ENCODE results near the gene CDK15. TPM values are rescaled to one million over a fixed set of nuclear protein-coding genes. Genes with fewer than 3 reads are reported as not detected.

The CDK15 gene
- total RNA-seq, 1 donor, result 3.5 TPM

DNA sequence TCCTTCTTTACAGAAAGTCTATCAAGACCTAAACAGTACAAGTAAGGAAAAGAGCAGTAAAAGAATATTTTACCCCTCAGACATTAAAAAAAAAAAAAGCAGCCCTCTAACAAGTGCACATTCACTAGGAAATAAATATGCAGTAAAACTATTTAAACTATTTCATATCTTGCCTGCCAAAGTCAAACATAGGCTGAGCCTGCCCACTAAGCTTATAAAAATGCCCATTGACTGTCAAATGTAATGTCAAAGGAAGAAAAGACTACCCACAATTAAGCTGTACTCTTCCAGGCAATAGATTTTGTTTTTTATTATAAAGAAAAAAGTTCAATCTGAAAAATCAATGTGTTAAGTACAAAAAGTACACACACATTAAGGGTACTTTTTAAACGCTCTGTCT is 37.4 kb upstream of the CDK15 start:
- DNase-seq (ENCODE audit: low read depth), result peak; percentile 6

DNA sequence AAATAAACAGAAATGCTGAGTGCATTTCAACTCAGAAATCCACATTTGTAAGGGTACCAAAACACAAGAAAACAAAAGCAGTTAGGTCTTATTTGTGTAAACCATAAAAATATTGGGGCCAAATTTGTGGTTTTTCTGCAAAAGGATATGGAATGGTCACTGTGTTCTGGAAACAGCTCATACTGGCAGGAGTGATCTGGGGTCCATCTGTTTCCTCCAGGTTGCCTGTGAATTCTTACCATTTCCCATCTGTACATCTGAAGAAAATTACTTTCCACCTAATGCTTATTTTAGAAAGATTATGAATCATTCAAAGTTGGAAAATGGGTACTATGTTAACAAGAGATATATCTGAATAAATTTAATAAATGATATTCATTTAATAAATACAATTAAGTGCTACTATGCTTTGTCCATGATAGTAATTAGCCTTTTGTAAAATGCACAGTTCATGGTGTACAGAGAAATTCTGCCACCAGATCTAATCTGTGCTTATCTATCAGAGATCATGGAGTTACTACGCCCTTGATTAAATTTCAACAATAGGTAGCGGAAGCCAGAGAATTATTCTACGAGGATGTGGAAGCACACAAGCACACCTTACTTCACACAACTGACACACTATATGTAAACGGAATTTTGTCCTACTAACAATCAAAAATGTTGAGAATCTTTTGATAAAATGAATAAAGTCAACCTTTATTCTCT is 36.5 kb upstream of the CDK15 start:
- TF ChIP-seq, protein P1, sequence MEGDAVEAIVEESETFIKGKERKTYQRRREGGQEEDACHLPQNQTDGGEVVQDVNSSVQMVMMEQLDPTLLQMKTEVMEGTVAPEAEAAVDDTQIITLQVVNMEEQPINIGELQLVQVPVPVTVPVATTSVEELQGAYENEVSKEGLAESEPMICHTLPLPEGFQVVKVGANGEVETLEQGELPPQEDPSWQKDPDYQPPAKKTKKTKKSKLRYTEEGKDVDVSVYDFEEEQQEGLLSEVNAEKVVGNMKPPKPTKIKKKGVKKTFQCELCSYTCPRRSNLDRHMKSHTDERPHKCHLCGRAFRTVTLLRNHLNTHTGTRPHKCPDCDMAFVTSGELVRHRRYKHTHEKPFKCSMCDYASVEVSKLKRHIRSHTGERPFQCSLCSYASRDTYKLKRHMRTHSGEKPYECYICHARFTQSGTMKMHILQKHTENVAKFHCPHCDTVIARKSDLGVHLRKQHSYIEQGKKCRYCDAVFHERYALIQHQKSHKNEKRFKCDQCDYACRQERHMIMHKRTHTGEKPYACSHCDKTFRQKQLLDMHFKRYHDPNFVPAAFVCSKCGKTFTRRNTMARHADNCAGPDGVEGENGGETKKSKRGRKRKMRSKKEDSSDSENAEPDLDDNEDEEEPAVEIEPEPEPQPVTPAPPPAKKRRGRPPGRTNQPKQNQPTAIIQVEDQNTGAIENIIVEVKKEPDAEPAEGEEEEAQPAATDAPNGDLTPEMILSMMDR (IDR thresholded peaks at IDR 0.05; ENCODE audit: insufficient read depth, low read depth, low read length), result no peak
- no peak overlapping the region for H3K4me3 ChIP-seq (ENCODE audit: low read depth, low read length)
- DNase-seq (ENCODE audit: low read depth), result no peak

More for the DNA sequence above, 37.4 kb upstream of the CDK15 start:
- H3K4me3 ChIP-seq (ENCODE audit: low read depth, low read length), result no peak overlapping the region
- TF ChIP-seq, protein P1 (IDR thresholded peaks at IDR 0.05; ENCODE audit: insufficient read depth, low read depth, low read length), result no peak

DNA sequence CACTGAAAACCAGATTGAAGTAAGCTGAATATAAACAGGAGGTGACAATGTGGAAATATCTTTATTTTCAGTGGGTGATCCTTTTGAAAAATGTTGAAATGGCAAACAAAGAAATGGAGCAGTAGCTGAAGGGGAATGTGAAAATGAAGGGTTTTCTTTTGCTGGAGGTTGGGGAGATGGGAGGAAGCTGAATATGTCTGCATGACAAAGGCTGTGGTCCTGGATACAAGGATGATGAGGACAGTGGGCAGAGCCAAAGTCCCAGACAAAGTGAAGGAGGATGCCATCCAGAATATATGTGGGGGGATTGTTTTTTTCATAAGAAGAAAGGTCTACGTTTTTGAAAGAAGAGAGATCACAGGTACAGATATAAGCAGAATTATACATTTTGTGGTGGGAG is 32.3 kb upstream of the CDK15 start:
- TF ChIP-seq, protein P1 (IDR thresholded peaks at IDR 0.05; ENCODE audit: insufficient read depth, low read depth, low read length), result no peak
- no peak for DNase-seq (ENCODE audit: low read depth)
- no peak overlapping the region for H3K4me3 ChIP-seq (ENCODE audit: low read depth, low read length)

DNA sequence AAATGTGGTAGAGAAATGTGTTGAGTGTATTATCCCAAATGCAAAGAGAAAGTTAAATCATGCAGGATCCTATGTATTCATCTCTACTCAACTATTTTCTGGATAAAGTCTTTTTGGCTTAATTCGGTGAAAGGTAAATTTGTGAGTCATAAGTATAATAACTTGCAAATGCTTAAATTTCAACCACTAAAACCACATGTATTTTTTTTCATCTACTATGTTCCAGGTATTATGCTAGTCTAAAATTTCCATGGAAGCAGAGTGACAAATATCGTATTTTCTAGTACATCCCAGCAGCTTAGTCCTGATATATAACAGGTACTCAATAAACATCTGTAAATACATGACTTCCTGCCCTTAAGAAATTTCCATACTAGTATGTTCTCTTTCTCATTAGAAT is 31.8 kb upstream of the CDK15 start:
- DNase-seq (ENCODE audit: low read depth), result no peak
- H3K4me3 ChIP-seq (ENCODE audit: low read depth, low read length), result no peak overlapping the region
- TF ChIP-seq, protein P1 (IDR thresholded peaks at IDR 0.05; ENCODE audit: insufficient read depth, low read depth, low read length), result no peak

DNA sequence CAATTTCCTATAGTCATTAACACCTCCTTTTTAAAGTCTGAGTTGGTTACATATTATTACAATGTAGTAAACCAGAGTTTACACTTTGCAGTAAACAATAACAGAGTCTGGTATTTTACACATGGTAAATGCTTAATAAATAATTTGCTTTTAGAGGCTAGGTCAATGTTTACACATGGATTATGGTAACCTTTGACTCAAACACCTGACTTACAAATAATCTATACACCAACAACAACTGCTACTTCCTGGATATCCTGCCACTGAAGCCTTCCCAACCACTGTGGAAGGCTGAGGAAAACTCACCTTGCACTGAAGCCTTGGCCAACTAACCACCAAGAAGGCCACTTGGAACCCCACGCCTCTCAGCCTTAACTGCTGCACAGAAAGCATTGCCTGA is 31.0 kb upstream of the CDK15 start:
- no peak for DNase-seq (ENCODE audit: low read depth)
- TF ChIP-seq, protein P1 (IDR thresholded peaks at IDR 0.05; ENCODE audit: insufficient read depth, low read depth, low read length), result no peak
- H3K4me3 ChIP-seq (ENCODE audit: low read depth, low read length), result no peak overlapping the region

DNA sequence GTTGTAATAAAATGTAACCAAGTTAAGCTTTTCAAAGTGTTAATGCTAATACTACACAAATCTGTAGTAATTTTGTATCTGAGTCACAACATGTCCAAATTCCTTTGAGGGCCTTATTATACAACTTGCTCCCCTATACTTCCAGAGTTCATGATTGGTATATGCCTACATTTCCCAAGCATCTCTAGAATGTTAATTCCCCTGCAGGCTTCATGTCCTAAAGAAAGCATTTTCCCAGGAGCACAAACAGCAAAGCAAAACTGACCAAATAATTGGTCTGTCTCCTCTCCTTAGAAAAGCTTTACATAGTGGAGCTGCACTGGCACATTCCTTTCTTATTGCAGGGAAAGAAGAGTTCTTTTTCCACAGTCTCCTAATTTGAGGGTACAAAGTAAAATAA is 29.3 kb upstream of the CDK15 start:
- no peak overlapping the region for H3K4me3 ChIP-seq (ENCODE audit: low read depth, low read length)
- TF ChIP-seq, protein P1 (IDR thresholded peaks at IDR 0.05; ENCODE audit: insufficient read depth, low read depth, low read length), result no peak
- DNase-seq (ENCODE audit: low read depth), result peak; percentile 6

DNA sequence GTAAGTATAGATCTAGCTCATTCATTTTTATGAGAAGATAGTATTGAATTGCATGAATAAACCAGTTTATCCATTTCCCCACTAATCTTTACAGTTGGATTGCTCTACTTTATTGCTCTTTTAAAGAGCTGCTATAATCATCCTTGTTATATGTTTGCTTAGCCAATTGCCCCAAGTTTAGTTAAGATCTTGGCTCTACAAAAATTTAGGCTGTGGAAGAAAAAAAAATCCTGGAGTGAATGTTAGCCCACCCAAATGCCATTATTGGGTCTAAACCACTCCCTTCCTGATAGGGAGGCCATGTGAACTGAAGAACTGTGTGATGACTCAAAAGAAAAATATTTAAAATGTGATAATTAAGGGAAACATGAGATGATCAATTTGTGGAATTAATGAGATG is 28.5 kb upstream of the CDK15 start:
- no peak for DNase-seq (ENCODE audit: low read depth)
- no peak overlapping the region for H3K4me3 ChIP-seq (ENCODE audit: low read depth, low read length)
- TF ChIP-seq, protein P1 (IDR thresholded peaks at IDR 0.05; ENCODE audit: insufficient read depth, low read depth, low read length), result no peak

Measured in fibroblast of villous mesenchyme (primary cell).